ACC112 (cell line): Measurements from ENCODE around the gene PLEKHG1.
A peak's percentile ranks its signal among the peaks of the same experiment; 100 is the strongest.

ENCODE experiments used
- H2AFZ ChIP-seq: fragments of 200-600 bp; sonication (generic); one replicate; pipeline ENCODE4 v1.6.0; 2017; ENCODE audit warnings: antibody characterized with exemption, low read length; ENCODE audit not compliant: unreplicated experiment
- H3K27ac ChIP-seq: fragments of 200-600 bp; sonication (generic); 2 replicates; pipeline ENCODE4 v1.5.1; 2014; ENCODE audit warnings: low read depth, mild to moderate bottlenecking, antibody characterized with exemption, low read length, moderate library complexity
- H3K27me3 ChIP-seq: fragments of 200-600 bp; sonication (generic); 2 replicates; pipeline ENCODE4 v1.6.1; 2014; ENCODE audit warnings: mild to moderate bottlenecking, antibody characterized with exemption, low read length, moderate library complexity, mixed read lengths; ENCODE audit not compliant: insufficient read depth
- H3K36me3 ChIP-seq: fragments of 200-600 bp; sonication (generic); 2 replicates; pipeline ENCODE4 v1.6.1; 2016; ENCODE audit warnings: mild to moderate bottlenecking, antibody characterized with exemption, low read length, moderate library complexity, mixed read lengths; ENCODE audit not compliant: insufficient read depth
- H3K4me1 ChIP-seq: fragments of 200-600 bp; sonication (generic); one replicate; pipeline ENCODE4 v1.6.1; 2016; ENCODE audit warnings: low read length, mixed read lengths; ENCODE audit not compliant: insufficient read depth, unreplicated experiment, control insufficient read depth
- H3K4me3 ChIP-seq: fragments of 200-600 bp; sonication (generic); 2 replicates; pipeline ENCODE4 v1.5.1; 2014; ENCODE audit warnings: mild to moderate bottlenecking, low read depth, low read length
- H3K79me2 ChIP-seq: fragments of 200-600 bp; sonication (generic); one replicate; pipeline ENCODE4 v1.6.0; 2016; ENCODE audit warnings: low read length; ENCODE audit not compliant: control insufficient read depth, unreplicated experiment, insufficient read depth

The PLEKHG1 gene

DNA sequence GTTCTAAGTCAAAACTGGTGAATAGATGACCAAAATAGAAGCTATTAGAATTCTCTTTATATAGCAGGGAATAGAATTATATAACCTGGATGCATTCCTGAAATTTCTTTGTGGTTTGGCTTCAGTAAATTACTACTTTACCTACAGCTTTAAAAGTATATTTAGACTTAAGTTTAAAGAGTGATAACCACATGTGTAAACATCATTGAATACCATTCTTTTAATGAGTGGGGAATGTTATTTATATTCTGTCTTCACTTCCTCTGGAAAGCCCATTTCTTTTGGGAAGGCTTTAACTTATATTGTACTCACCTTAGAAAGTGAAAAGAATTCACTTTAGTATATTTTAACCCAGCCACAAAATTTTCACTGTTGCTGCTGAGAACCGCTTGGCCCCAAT is 39.1 kb downstream of the PLEKHG1 start:
- Histone ChIP-seq H3K79me2 (no peaks in the 10 kb centered on the region), H3K27me3 (peaks cover 5% of the 10 kb centered on the region)

GRCh38 chr6:150639823-150640331 is 40.2 kb downstream of the PLEKHG1 start:
- Histone ChIP-seq H3K27me3 (peaks cover 5% of the 10 kb centered on the region), H2AFZ (no peak overlapping the region), H3K36me3 (no peaks in the 10 kb centered on the region), H3K4me3 (no peak overlapping the region), H3K27ac (no peak overlapping the region), H3K79me2 (no peaks in the 10 kb centered on the region), H3K4me1 (no peaks in the 10 kb centered on the region)

More for the DNA sequence above, 39.1 kb downstream of the PLEKHG1 start:
- no peak overlapping the region for H3K4me3 ChIP-seq
- no peaks in the 10 kb centered on the region for H3K4me1 ChIP-seq
- no peak overlapping the region for H2AFZ ChIP-seq
- H3K36me3 ChIP-seq = no peaks in the 10 kb centered on the region
- no peak overlapping the region for H3K27ac ChIP-seq

GRCh38 chr6:150640556-150641209 is 41.0 kb downstream of the PLEKHG1 start:
- H3K27ac ChIP-seq = no peak overlapping the region
- H2AFZ ChIP-seq = no peak overlapping the region
- no peaks in the 10 kb centered on the region for H3K4me1 ChIP-seq
- no peak overlapping the region for H3K4me3 ChIP-seq
- H3K36me3 ChIP-seq = no peaks in the 10 kb centered on the region
- peaks cover 2% of the 10 kb centered on the region for H3K27me3 ChIP-seq
- no peaks in the 10 kb centered on the region for H3K79me2 ChIP-seq

- Histone ChIP-seq H3K27me3 (no peaks in the 10 kb centered on the region; the same call in 1 of the 2 replicates), H3K27ac (no peak overlapping the region), H2AFZ (peak overlapping the region; percentile 81), H3K36me3 (no peaks in the 10 kb centered on the region), H3K79me2 (no peaks in the 10 kb centered on the region), H3K4me1 (no peaks in the 10 kb centered on the region), H3K4me3 (peak overlapping the region; percentile 77)
Observed at GRCh38 chr6:150641398-150642139, 41.9 kb downstream of the PLEKHG1 start.

DNA sequence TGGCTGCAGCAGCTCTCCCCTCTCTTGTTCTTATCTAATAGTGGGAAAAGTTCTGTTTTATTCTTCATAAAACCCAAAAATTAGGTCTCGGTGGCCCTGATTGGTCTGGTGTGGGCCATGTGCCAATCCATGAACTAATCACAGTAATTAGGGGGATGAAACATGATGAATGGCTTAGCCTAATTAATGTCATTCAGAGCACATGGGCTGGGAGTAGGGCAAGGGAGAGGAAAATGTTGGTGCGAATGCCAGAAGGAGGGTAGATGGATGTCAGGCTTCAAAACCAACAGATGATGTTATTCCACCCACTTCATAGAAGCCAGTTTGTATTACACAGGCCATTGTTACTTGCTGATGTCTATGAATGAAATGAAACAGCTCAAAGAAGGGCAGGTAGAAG is 46.5 kb downstream of the PLEKHG1 start:
- Histone ChIP-seq H3K27me3 (no peaks in the 10 kb centered on the region), H2AFZ (no peak overlapping the region), H3K4me1 (no peaks in the 10 kb centered on the region), H3K27ac (no peak overlapping the region), H3K36me3 (no peaks in the 10 kb centered on the region), H3K4me3 (no peak overlapping the region), H3K79me2 (no peaks in the 10 kb centered on the region)

GRCh38 chr6:150647051-150647450 is 47.4 kb downstream of the PLEKHG1 start:
- Histone ChIP-seq H3K79me2 (no peaks in the 10 kb centered on the region), H3K36me3 (no peaks in the 10 kb centered on the region), H3K27ac (no peak overlapping the region), H3K4me3 (no peak overlapping the region), H3K4me1 (no peaks in the 10 kb centered on the region), H2AFZ (no peak overlapping the region), H3K27me3 (no peaks in the 10 kb centered on the region)
